Measurements from ENCODE around the gene TRMT61A. TPM values are rescaled to one million over a fixed set of nuclear protein-coding genes. Genes with fewer than 3 reads are reported as not detected.

TRMT61A gene
- total RNA-seq, 1 donor from 2014 or later = 4.7 TPM

GRCh38 chr14:103495854-103496253, 33.1 kb upstream of the TRMT61A start:
- Histone ChIP-seq H3K9ac (ENCODE audit: low read depth in 1 of 3, low read length in 3 of 3) (peak overlapping the region in 1 of 3 donors; percentile 28), H3K4me1 (ENCODE audit: control insufficient read depth in 3 of 3, insufficient read depth in 3 of 3, low read length in 3 of 3) (peaks cover 11 to 27% (median 22%) of the 10 kb centered on the region in 3 donors), H3K4me3 (ENCODE audit: low read length in 3 of 3) (no peak overlapping the region), H3K27me3 (ENCODE audit: control insufficient read depth in 3 of 3, insufficient read depth in 3 of 3, low read length in 3 of 3) (no peaks in the 10 kb centered on the region), H3K9me3 (ENCODE audit: control insufficient read depth in 3 of 3, low read length in 3 of 3) (no peaks in the 10 kb centered on the region), H3K27ac (ENCODE audit: low read depth, low read length) (no peak overlapping the region), H3K36me3 (ENCODE audit: control insufficient read depth in 3 of 3, insufficient read depth in 3 of 3, low read length in 3 of 3) (peaks cover 19 to 29% (median 21%) of the 10 kb centered on the region in 3 donors)

- H3K4me1 ChIP-seq (ENCODE audit: control insufficient read depth in 3 of 3, insufficient read depth in 3 of 3, low read length in 3 of 3) = peaks cover 7 to 33% (median 29%) of the 10 kb centered on the region in 3 donors
- no peak overlapping the region for H3K4me3 ChIP-seq (ENCODE audit: low read length in 3 of 3)
- H3K9me3 ChIP-seq (ENCODE audit: control insufficient read depth in 3 of 3, low read length in 3 of 3) = no peaks in the 10 kb centered on the region
- H3K27ac ChIP-seq (ENCODE audit: low read depth, low read length) = no peak overlapping the region
- H3K9ac ChIP-seq (ENCODE audit: low read depth in 1 of 3, low read length in 3 of 3) = no peak overlapping the region
- H3K36me3 ChIP-seq (ENCODE audit: control insufficient read depth in 3 of 3, insufficient read depth in 3 of 3, low read length in 3 of 3) = peaks cover 24 to 33% (median 25%) of the 10 kb centered on the region in 3 donors
- H3K27me3 ChIP-seq (ENCODE audit: control insufficient read depth in 3 of 3, insufficient read depth in 3 of 3, low read length in 3 of 3) = no peaks in the 10 kb centered on the region
These were observed 32.2 kb upstream of the TRMT61A start for GRCh38 chr14:103496776-103497175.

GRCh38 chr14:103499709-103500108, 29.3 kb upstream of the TRMT61A start:
- H3K9me3 ChIP-seq (ENCODE audit: control insufficient read depth in 3 of 3, low read length in 3 of 3) = no peaks in the 10 kb centered on the region
- H3K4me1 ChIP-seq (ENCODE audit: control insufficient read depth in 3 of 3, insufficient read depth in 3 of 3, low read length in 3 of 3) = peaks cover 7 to 33% (median 29%) of the 10 kb centered on the region in 3 donors
- no peak overlapping the region for H3K27ac ChIP-seq (ENCODE audit: low read depth, low read length)
- H3K36me3 ChIP-seq (ENCODE audit: control insufficient read depth in 3 of 3, insufficient read depth in 3 of 3, low read length in 3 of 3) = peaks cover 36 to 48% (median 47%) of the 10 kb centered on the region in 3 donors
- H3K4me3 ChIP-seq (ENCODE audit: low read length in 3 of 3) = no peak overlapping the region
- no peaks in the 10 kb centered on the region for H3K27me3 ChIP-seq (ENCODE audit: control insufficient read depth in 3 of 3, insufficient read depth in 3 of 3, low read length in 3 of 3)
- no peak overlapping the region for H3K9ac ChIP-seq (ENCODE audit: low read depth in 1 of 3, low read length in 3 of 3)

GRCh38 chr14:103500148-103500990, 28.6 kb upstream of the TRMT61A start:
- peak overlapping the region; percentile 40 to 47 (median 46) for H3K9ac ChIP-seq (ENCODE audit: low read depth in 1 of 3, low read length in 3 of 3)
- peak overlapping the region; percentile 54 for H3K27ac ChIP-seq (ENCODE audit: low read depth, low read length)
- H3K27me3 ChIP-seq (ENCODE audit: control insufficient read depth in 3 of 3, insufficient read depth in 3 of 3, low read length in 3 of 3) = no peaks in the 10 kb centered on the region
- H3K36me3 ChIP-seq (ENCODE audit: control insufficient read depth in 3 of 3, insufficient read depth in 3 of 3, low read length in 3 of 3) = peaks cover 40 to 50% (median 48%) of the 10 kb centered on the region in 3 donors
- H3K9me3 ChIP-seq (ENCODE audit: control insufficient read depth in 3 of 3, low read length in 3 of 3) = no peaks in the 10 kb centered on the region
- H3K4me3 ChIP-seq (ENCODE audit: low read length in 3 of 3) = no peak overlapping the region
- H3K4me1 ChIP-seq (ENCODE audit: control insufficient read depth in 3 of 3, insufficient read depth in 3 of 3, low read length in 3 of 3) = peaks cover 7 to 29% (median 26%) of the 10 kb centered on the region in 3 donors

DNA sequence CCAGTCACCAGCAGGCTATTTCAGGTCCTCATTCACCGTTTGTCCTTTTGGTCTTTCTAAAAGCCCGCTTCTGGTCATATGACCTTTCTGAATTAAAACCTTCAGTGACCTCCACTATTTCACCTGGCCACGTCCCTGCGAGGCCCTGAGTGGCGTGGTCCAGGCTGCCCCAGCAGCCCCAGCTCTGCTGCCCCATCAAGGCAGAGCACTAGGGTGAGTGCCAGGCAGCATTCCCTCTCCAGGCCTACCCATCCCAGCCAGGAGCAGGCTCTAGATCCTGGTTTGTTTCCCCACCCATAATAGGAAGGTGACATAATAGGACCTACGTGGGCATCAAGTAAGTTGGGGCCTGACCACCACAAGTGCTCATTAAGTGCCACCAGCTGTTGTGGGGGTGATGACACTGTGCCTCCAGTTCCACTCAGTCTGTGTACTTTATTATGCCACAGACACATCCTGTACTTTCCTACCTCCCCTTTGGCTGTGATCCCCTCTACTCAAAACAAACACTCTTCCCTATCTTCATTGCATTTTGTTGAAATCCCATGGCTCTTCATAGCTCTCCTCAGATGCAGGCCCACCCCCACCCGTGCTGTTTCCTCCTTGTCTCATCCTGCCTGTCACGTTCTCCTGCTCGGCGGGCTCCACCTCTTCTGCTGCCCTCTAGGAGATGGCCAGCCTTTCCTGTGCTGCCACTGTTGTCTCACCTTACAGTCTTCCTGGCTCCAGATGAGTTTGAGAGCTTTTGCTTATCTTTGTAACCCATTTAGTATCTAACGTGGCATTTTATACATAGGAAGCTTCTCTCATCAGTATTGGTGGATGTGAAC, 27.7 kb upstream of the TRMT61A start:
- Histone ChIP-seq H3K4me1 (ENCODE audit: control insufficient read depth in 3 of 3, insufficient read depth in 3 of 3, low read length in 3 of 3) (peaks cover 3 to 20% (median 19%) of the 10 kb centered on the region in 3 donors), H3K9ac (ENCODE audit: low read depth in 1 of 3, low read length in 3 of 3) (peak overlapping the region in 2 of 3 donors; percentile 46 to 47), H3K27ac (ENCODE audit: low read depth, low read length) (peak overlapping the region; percentile 54), H3K27me3 (ENCODE audit: control insufficient read depth in 3 of 3, insufficient read depth in 3 of 3, low read length in 3 of 3) (no peaks in the 10 kb centered on the region), H3K4me3 (ENCODE audit: low read length in 3 of 3) (no peak overlapping the region), H3K9me3 (ENCODE audit: control insufficient read depth in 3 of 3, low read length in 3 of 3) (no peaks in the 10 kb centered on the region), H3K36me3 (ENCODE audit: control insufficient read depth in 3 of 3, insufficient read depth in 3 of 3, low read length in 3 of 3) (peaks cover 40 to 50% (median 47%) of the 10 kb centered on the region in 3 donors)

- H3K27ac ChIP-seq (ENCODE audit: low read depth, low read length) = no peak overlapping the region
- H3K9me3 ChIP-seq (ENCODE audit: control insufficient read depth in 3 of 3, low read length in 3 of 3) = no peaks in the 10 kb centered on the region
- peaks cover 40 to 51% (median 47%) of the 10 kb centered on the region in 3 donors for H3K36me3 ChIP-seq (ENCODE audit: control insufficient read depth in 3 of 3, insufficient read depth in 3 of 3, low read length in 3 of 3)
- H3K9ac ChIP-seq (ENCODE audit: low read depth in 1 of 3, low read length in 3 of 3) = no peak overlapping the region
- H3K27me3 ChIP-seq (ENCODE audit: control insufficient read depth in 3 of 3, insufficient read depth in 3 of 3, low read length in 3 of 3) = no peaks in the 10 kb centered on the region
- no peak overlapping the region for H3K4me3 ChIP-seq (ENCODE audit: low read length in 3 of 3)
- peaks cover 3 to 20% (median 19%) of the 10 kb centered on the region in 3 donors for H3K4me1 ChIP-seq (ENCODE audit: control insufficient read depth in 3 of 3, insufficient read depth in 3 of 3, low read length in 3 of 3)
These were observed 26.9 kb upstream of the TRMT61A start for GRCh38 chr14:103501921-103502669.

DNA sequence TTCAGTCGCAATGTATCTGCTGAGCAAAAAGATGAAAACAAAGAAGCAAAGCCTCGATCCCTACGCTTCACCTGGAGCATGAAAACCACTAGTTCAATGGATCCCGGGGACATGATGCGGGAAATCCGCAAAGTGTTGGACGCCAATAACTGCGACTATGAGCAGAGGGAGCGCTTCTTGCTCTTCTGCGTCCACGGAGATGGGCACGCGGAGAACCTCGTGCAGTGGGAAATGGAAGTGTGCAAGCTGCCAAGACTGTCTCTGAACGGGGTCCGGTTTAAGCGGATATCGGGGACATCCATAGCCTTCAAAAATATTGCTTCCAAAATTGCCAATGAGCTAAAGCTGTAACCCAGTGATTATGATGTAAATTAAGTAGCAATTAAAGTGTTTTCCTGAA, 26.1 kb upstream of the TRMT61A start:
- Histone ChIP-seq H3K27ac (ENCODE audit: low read depth, low read length) (no peak overlapping the region), H3K4me1 (ENCODE audit: control insufficient read depth in 3 of 3, insufficient read depth in 3 of 3, low read length in 3 of 3) (peaks cover 3 to 20% (median 19%) of the 10 kb centered on the region in 3 donors), H3K4me3 (ENCODE audit: low read length in 3 of 3) (no peak overlapping the region), H3K36me3 (ENCODE audit: control insufficient read depth in 3 of 3, insufficient read depth in 3 of 3, low read length in 3 of 3) (peaks cover 42 to 58% (median 45%) of the 10 kb centered on the region in 3 donors), H3K9ac (ENCODE audit: low read depth in 1 of 3, low read length in 3 of 3) (no peak overlapping the region), H3K27me3 (ENCODE audit: control insufficient read depth in 3 of 3, insufficient read depth in 3 of 3, low read length in 3 of 3) (no peaks in the 10 kb centered on the region), H3K9me3 (ENCODE audit: control insufficient read depth in 3 of 3, low read length in 3 of 3) (no peaks in the 10 kb centered on the region)

GRCh38 chr14:103503296-103503695, 25.7 kb upstream of the TRMT61A start:
- Histone ChIP-seq H3K27ac (ENCODE audit: low read depth, low read length) (no peak overlapping the region), H3K4me3 (ENCODE audit: low read length in 3 of 3) (no peak overlapping the region), H3K36me3 (ENCODE audit: control insufficient read depth in 3 of 3, insufficient read depth in 3 of 3, low read length in 3 of 3) (peaks cover 43 to 59% (median 45%) of the 10 kb centered on the region in 3 donors), H3K9ac (ENCODE audit: low read depth in 1 of 3, low read length in 3 of 3) (no peak overlapping the region), H3K27me3 (ENCODE audit: control insufficient read depth in 3 of 3, insufficient read depth in 3 of 3, low read length in 3 of 3) (no peaks in the 10 kb centered on the region), H3K9me3 (ENCODE audit: control insufficient read depth in 3 of 3, low read length in 3 of 3) (no peaks in the 10 kb centered on the region), H3K4me1 (ENCODE audit: control insufficient read depth in 3 of 3, insufficient read depth in 3 of 3, low read length in 3 of 3) (peaks cover 3 to 20% (median 19%) of the 10 kb centered on the region in 3 donors)

GRCh38 chr14:103504991-103505565, 23.9 kb upstream of the TRMT61A start:
- Histone ChIP-seq H3K27ac (ENCODE audit: low read depth, low read length) (no peak overlapping the region), H3K36me3 (ENCODE audit: control insufficient read depth in 3 of 3, insufficient read depth in 3 of 3, low read length in 3 of 3) (peaks cover 40 to 58% (median 45%) of the 10 kb centered on the region in 3 donors), H3K4me1 (ENCODE audit: control insufficient read depth in 3 of 3, insufficient read depth in 3 of 3, low read length in 3 of 3) (peaks cover 3 to 16% (median 16%) of the 10 kb centered on the region in 3 donors), H3K27me3 (ENCODE audit: control insufficient read depth in 3 of 3, insufficient read depth in 3 of 3, low read length in 3 of 3) (no peaks in the 10 kb centered on the region), H3K4me3 (ENCODE audit: low read length in 3 of 3) (no peak overlapping the region), H3K9me3 (ENCODE audit: control insufficient read depth in 3 of 3, low read length in 3 of 3) (no peaks in the 10 kb centered on the region), H3K9ac (ENCODE audit: low read depth in 1 of 3, low read length in 3 of 3) (no peak overlapping the region)
